HG02884 (cell line): ENCODE results near the gene SCAANT1.

Source experiments
- ATAC-seq: cut with Tn5 transposase; IDR thresholded peaks from one replicate; pipeline ENCODE4 v1.9.1; 2021; ENCODE audit warnings: mild to moderate bottlenecking, moderate library complexity; ENCODE audit not compliant: unreplicated experiment

The SCAANT1 gene

DNA sequence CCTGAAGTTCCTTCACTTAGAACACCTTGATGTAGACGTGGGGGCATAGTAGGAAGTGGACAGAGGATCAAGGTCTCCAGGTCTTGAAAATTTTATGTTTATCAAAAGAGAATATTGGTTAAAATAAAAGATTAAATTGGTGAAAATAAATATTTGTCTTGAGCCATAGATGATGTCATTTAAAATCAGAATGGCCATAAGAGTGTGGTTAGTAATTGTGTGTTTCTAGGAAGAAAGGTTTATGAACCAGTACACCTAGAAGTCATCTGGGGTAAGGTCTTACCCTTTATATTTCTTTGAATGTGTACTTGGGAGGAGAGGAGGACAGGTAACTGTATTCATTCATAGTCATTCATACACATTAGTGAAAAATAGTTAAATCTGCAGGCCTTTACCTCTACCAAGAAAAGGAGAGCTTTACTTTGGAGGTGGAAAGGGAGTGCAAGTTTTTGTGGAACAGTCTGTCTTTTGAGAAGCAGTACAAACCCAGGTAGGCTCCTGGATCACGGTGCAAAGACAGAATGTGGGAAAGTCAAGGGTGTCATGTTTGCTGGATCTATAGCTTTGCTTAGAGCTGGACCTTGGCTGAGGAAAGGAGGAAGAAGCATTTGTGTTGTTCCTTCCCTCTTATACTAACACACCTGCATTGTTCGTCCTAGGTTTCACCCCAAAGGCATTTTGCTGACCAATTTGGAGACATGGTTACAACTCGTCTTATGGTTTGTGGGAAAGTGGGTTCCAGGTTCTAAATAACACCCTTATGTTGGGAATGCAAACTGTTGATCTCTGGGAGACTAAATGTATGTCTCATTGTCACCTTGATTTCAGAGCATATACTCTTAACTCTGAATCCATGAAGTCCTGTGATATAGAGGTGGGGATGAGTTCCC is 6.2 kb downstream of the SCAANT1 start:
- ATAC-seq = no peak

DNA sequence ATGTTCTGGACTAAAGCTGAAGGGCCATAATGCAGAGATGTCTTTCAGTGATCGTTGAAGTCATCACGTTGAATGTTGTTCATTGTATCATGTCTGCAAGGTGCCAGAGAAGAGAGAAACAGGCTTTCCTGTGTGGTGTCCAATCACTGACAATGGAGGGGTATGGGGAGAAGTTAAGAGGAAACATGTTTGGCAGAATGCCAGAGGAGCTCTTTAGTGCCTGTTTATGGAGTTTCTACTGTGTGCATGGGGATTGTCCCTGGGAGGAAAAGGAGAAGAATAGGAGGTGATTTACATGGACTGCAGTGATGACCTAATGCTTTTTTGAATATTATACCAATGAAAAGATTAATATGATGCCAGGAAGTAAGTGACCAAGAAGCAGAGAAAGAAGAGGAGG is 11.7 kb downstream of the SCAANT1 start:
- no peak for ATAC-seq

DNA sequence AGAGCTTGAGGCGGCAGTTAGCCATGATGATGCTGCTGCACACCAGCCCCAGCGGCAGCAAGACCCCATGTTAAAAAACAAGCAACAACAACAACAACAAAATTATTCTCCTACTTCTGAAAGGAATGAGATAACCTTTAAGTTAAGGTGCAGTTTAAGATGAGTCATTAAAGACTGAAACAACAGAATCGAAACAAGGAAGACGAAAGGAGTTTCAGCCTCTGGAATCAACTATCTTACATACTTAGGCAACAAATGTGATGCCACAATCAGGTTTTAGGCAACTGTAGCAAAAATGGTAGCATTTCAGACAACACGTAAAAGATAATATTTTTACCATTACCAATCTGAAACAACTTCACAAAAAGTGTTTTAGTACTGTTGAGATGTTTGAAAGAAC is 12.2 kb downstream of the SCAANT1 start:
- no peak for ATAC-seq

DNA sequence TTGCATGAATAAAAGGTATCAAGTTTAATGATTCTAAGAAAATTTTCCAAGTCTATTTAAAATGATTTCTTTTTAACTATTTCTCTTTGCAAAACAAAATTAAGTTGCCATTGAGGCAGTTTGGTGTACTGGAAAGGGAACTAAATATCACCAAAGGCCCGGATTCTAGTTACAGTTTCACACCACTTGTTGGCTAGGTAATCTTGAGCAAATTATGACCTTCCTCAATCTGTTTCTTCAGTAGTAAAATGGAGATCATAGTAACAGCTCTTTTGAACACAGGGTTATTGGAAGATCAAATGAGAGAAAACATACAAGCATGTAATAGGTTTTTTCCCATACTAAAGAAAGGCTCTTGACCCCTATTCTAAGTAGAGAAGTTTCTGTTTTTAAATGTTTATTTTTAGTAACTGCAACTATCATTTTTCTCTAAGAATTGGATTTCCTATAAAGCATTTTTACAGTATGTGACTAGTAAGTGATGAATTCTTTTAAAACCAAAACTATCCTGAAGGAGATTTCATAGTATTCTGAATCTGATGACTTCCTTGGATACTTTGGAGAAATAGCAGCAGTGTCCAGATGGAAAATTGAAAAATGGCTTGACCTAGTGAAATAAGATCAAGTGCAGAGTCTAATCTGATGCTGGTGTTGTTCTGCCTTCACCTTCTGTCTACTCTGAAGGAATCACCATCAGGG is 15.7 kb downstream of the SCAANT1 start:
- no peak for ATAC-seq

DNA sequence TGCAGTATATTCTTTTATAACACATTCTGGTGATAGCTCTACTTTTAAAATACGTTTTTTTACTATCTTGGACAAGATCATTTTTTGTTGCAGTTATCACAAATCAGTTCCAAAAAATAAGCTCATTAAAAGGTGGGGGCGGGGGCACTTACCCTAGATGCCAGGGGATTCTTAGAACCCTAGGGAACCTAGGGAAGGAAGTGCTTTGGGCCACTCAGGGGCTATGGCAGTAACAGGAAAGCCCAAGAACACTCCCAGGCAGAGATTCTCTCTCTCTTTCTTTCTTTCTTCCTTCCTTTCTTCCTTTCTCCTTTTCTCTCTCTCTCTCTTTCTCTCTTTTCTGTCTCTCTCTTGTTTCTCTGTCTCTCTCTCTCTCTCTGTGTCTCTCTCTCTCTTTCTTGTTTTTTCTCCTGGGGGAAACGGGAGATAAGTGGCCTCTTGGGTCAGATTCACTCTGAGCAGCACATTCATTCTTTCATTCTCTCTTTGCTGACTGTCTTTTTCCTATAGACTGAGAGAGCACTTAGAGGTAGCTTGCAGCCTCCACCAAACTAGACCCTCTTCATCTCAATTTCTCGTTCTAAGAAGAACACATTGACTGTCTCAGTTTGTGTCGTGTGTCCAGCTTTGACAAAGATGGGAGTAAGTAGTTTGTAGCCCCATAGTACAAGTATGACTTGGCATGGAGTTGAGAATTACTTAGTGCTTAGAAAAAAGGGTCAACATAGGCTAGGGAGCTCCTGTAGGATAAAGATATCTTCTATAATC is 16.6 kb downstream of the SCAANT1 start:
- ATAC-seq = no peak

DNA sequence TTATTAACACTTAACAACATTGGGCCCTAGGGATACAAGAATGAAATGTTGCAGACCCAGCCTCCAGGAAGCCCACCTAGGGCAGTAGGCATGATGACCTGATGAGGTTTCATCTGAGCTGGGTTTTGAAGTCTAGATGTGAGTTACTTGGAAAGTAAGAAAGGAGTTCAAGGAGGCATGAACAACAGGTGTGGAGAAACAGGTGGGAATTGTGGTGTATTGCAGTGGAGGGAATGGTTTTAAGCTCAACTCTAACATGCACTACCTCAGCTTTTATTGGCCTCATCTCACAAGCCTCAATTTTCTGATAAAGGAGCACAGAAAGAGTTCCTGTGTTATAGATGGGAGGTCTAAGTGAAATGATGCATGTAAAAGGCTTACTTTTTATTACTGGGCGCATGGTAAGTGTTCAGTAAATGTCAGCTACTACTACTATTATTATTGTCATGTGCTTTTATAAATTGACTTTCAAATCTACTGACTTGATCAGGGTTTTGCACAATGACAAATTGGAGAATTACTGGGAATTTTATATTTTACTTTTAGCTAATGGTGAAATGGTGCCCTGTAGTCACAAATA is 19.3 kb downstream of the SCAANT1 start:
- no peak for ATAC-seq

DNA sequence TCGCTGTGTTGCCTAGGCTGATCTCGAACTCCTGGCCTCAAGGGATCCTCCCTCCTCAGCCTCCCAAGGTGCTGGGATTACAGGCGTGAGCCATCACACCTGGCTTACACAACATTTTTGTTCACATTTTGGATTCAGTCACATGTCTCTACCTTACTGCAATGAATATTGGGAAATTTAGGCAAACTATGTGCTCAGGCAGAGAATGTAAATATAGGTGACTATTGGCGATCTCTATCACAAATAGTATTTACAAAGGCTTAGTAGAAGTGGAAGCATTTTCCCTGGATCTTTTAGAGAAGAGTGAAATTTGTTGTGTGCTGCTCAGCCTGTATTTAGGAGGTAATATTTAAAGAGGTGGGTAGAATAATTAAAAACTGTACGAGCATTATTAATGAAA is 20.7 kb downstream of the SCAANT1 start:
- no peak for ATAC-seq

DNA sequence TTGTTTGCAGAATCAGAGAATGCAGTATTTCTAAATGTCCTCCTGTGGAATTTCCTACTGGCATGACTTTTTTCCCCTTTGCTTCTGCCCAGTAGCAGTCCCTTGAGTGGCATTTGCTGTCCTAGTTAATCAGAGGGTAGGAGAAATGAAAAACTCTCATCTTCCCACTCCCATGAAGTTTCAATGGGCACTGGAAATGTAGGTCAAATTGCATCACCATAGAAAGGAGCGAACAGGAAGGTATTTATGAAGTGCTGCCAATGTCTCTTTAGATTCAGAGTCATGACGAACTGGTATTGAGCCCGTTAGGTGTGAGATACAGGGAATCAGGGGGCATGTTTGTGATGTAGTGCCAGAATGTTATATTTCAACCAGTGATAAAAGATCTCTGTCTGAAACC is 25.3 kb downstream of the SCAANT1 start:
- ATAC-seq = no peak

DNA sequence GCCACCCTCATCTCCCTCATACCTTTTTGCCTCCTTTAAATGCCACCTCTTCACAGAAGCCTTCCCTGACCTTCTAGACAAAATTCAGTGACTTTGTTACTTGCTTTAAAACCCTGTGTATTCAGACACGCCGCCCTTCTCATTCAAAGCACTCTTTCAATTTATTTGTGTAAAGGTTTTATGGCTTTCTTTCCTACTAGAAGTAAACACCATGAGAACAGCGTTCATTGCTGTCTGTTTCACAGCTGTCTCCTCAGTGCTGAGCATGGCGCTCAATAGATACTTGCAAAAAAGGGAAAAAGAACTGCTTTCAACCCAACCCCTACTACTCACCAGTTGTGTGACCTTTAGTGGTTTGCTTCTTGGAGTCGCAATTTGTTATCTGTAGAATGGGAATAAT is 31.5 kb downstream of the SCAANT1 start:
- ATAC-seq = no peak

DNA sequence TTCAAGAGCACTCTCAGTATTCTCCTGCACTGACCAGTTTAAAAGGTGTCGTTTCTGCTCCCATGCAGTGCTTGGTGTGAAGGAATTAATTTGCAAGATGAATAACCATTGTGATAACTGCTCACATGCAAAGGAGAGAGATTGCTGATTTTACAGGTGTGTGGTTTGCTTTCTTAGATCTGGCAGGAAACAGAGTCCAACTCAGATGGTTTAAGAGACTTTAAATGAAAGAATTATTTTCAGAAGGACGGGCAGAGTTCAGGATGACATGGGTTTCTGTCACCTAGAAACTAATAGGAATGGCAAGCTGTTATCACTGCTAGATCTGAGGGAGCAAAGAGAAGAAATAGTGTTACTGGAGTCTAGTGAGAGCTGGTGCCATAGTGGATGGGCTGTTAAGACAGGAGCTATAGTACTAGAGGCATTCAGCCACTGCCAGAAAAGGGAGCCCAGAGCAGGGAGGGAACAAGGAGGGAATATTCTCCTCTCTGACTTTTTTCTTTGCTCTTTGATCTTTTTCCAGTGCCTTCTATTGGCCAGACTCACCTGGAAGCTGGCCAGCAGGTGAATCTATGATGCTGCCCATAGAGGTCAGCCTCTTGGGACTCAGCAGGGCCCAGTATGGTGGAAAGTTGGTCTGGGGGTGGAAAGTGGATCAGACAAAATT is 33.7 kb downstream of the SCAANT1 start:
- ATAC-seq = no peak

DNA sequence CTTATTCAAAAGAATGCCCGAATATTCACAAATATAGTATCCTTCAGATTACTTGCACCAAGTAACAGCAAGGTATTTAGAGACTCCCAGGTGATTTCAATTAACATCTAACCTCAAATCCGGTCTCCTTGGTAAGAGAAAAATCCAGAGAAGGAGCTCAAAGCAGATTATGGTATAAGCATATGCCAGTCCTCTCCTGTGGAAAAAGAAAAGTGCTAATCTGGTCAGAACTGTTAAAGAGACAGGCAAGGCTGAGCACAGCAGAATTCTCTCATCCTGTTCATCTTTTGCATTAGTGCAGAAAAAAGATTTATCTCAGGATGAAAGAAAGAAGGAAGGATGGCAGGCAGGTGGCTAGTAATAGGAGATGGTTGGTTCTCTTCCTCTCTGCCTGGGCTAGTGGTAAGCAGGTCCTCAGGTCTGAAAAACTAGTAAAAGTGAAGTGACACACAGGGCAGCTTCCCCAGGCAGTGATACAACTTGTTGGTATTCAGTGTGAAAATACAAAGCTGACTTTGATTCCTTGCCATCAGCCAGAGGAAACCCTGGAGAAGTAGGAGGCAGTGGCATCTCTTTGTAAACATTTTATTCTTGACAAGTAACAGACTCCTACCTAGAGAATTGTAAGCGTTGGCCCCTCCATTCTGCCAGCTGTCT is 34.3 kb downstream of the SCAANT1 start:
- ATAC-seq = no peak

DNA sequence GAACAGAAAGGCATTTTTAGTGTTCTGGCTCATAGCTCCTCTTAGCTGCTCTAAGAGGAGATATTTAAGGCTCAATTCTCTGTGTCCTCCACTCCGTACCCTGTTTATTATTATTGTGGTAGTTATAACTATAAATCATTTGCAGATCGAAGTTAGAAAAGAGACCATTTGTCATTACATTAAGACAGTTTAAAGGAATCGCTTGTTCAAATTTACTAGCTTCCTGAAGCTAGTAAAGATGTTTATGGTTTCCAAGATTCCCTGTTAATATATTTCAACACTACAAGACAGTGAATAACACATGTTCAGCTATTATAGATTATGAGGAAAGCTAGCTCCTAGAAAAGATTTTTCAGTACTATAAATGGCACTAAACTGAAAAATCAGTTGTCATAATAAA is 35.9 kb downstream of the SCAANT1 start:
- no peak for ATAC-seq

DNA sequence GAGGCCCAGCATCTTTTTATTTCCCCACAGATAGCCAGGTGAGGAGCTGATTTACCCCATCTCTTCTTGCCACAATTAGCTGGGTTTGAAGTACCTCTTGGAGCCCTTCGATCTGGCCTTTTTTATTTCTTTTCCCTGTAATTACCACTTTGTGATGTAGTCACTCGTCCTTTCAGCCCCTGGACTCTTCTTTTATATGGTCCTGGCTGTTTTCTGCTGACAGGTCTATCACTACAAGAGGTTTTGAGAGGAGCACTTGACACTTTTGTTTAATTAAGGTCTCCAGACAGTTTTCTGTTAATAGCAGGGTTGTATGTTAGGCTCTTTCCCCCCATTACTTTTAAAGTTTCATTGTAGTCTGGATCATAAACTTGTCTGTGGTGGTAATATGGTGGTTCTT is 36.7 kb downstream of the SCAANT1 start:
- no peak for ATAC-seq

DNA sequence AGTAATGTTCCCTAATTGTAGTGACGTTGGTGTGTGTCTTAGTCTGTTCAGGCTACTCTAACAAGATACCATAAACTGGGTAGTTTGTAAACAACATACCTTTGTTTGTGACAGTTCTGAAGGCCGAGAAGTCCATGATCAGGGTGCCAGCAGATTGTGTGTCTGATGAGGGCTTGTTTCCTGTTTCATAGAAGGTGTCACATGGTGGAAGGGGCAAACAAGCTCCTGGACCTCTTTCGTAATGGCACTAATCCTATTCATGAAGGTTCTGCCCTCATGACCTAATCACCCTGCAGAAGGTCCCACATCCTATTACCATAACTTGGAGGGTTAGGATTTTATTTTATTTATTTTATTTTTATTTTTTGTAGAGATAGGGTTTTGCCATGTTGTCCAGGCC is 37.4 kb downstream of the SCAANT1 start:
- no peak for ATAC-seq

DNA sequence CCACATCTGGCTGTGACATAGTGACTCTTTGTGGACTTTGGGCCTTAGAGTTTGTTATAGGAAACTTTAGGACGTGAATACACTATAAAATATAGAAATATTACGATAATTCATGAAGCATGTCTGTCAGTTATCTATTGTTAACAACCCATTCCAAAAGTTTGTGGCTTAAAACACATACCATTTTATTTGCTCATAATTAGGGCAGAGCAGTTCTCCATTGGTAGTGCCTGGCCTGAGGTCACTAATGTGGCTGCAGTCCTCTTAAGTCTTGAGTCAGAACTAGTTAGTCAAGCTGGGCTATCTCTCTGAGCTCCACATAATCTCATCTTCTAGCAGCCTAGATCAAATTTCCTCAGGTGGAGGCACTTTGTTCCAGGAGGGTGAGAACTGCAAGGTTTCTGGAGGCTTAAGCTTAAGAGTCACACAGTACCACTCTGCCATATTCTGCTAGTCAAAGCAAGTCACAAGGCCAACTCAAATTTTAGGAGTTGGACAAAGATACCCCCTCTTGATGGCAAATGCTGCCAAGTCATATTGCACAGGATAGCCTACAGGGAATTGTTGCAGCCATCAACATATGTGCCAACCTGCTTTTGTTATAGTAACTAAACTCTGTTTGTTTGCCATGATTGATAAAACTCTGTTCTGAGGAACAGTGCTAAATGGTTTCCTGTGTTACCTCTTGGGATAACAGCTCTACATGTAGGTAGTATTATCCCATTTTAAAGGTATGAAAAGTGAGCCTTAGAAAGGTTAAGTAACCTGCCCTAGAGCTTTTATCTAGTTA is 39.9 kb downstream of the SCAANT1 start:
- no peak for ATAC-seq

DNA sequence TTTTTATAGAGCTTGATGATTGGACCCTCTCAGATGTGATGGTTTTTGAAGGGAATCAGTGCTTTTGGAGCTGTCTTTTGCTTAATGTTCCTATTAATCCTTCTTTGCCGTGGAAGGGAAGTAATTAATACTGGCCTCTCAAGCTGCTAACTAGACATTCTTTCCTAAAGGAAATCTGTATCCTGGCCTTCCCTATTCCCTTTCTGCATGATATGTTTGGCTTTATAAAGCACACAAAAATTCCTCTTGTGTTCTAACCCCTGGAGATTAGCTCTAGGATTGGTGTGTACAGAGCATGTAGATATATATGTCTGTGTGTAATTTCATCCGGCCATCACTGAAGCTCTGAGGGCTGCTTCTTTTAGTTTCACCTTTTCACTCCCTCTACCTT is 41.6 kb downstream of the SCAANT1 start:
- ATAC-seq = no peak

DNA sequence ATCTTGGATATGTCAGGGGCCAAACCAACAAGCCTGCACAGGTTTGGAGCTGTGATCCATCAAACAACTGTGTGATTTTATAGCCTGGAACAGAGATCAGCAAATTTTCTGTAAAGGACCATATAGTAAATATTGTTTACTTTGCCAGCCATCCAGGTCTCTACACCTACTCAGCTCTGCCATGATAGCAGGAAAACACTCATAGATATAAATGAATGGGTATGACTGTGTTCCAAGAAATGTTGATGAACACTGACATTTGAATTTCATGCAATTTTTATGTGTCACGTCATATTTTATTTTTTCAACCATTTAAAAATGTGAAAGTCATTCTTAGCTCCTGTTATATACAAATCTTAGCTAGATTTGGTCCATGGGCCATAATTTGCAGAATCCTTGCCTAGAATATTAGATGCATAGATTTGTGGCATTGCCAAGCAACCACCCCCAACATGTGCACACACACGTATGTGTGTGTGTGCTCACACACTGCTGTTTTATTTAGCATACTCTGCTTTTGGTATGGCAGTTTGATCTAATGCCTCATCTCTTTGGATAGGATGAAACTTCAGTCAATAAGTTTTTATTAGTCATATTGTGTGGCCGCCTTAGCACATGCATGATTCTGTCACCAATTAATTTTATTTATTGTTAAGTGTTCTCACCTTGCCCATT is 42.1 kb downstream of the SCAANT1 start:
- ATAC-seq = no peak

DNA sequence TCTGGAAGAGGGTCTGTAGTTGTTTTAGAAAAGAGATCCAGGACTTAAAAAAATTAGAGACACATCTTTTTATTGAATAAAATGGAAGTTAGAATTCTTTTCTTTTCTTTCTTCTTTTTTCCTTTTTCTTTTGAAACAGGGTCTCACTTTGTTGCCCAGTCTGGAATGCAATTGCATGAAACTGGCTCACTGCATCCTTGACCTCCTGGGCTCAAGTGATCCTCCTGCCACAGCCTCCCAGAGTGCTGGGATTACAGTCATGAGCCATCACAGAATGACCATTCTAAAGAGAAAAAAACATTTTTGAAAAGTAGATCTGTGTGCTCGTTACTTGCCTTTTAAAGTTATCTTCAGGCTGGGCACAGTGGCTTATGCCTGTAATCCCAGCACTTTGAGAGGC is 45.0 kb downstream of the SCAANT1 start:
- no peak for ATAC-seq

DNA sequence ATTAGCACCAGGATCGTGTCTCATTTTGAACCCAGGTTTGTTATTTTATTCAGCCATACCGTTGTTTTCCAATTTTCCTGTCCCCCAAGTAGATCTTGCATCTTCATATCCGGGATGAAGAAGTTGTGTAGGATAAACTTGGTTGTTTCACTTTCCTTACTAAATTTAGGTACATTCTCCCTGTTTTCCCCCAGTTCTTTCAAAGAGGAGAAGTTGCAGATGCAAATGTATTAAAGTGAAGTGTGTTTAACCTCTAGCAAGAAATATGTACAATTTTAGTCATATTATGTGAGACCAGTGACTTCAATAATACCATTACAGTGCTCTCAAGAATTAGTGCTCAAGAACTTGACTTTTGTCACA is 47.2 kb downstream of the SCAANT1 start:
- no peak for ATAC-seq
